ENCODE measurements around the gene UQCRQ. TPM values are rescaled to one million over a fixed set of nuclear protein-coding genes. Genes with fewer than 3 reads are reported as not detected.

The UQCRQ gene
- total and polyA plus RNA-seq, 2 of the 13 experiments (the other 11 are each of a cell fraction or from before 2014, with no cell fraction given), result 257 to 575 TPM

GRCh38 chr5:132866342-132867045, at the start of gene UQCRQ, which contains the start of gene GDF9 (continued):
- TF ChIP-seq ZNF18 (CRISPR knock-in tag; IDR thresholded peaks at IDR 0.05; ENCODE audit: insufficient replicate concordance), result peak; percentile 77
- TF ChIP-seq POLR2AphosphoS5 (IDR thresholded peaks at IDR 0.05; ENCODE audit: low read depth, low read length), result peak; percentile 95
- TF ChIP-seq TBL1XR1 (IDR thresholded peaks at IDR 0.05; ENCODE audit: borderline replicate concordance, low read length, partially characterized antibody), result peak; percentile 59
- TF ChIP-seq THAP8 (CRISPR knock-in tag; IDR thresholded peaks at IDR 0.05; ENCODE audit: borderline replicate concordance), result no peak; the same call in 1 of the 2 replicates
- TF ChIP-seq REPIN1 (CRISPR knock-in tag; IDR thresholded peaks at IDR 0.05; ENCODE audit: borderline replicate concordance, low read depth), result peak; percentile 96
- peak; percentile 92 for TF ChIP-seq KMT2A (CRISPR knock-in tag; IDR thresholded peaks at IDR 0.05)
- no peak for TF ChIP-seq EED (CRISPR knock-in tag; IDR thresholded peaks at IDR 0.05)
- no peak for TF ChIP-seq STAT5B (CRISPR knock-in tag; IDR thresholded peaks at IDR 0.05)
- no peak for TF ChIP-seq ZNF766 (CRISPR knock-in tag; IDR thresholded peaks at IDR 0.05; ENCODE audit: borderline replicate concordance)
- peak; percentile 92 for TF ChIP-seq RNF219 (CRISPR knock-in tag; IDR thresholded peaks at IDR 0.05)
- no peak for TF ChIP-seq TRIM22 (IDR thresholded peaks at IDR 0.05)
- no peak for TF ChIP-seq ZNF704 (CRISPR knock-in tag; IDR thresholded peaks at IDR 0.05; ENCODE audit: borderline replicate concordance)
- TF ChIP-seq SKIL (CRISPR knock-in tag; IDR thresholded peaks at IDR 0.05; ENCODE audit: borderline replicate concordance), result no peak; the same call in 1 of the 2 replicates
- no peak for TF ChIP-seq ZNF180 (CRISPR knock-in tag; IDR thresholded peaks at IDR 0.05; ENCODE audit: borderline replicate concordance, low read depth)
- peak; percentile 87 for TF ChIP-seq ZNF605 (CRISPR knock-in tag; IDR thresholded peaks at IDR 0.05)
- TF ChIP-seq CSRNP1 (CRISPR knock-in tag; IDR thresholded peaks at IDR 0.05), result peak; percentile 85
